OCI-LY1 (cell line): Measurements from ENCODE around the gene SMYD3.

Experiments
- EZH2 ChIP-seq: fragments of 200-600 bp; sonication (generic), shearing (Covaris generic); IDR thresholded peaks from 2 replicates; pipeline ENCODE4 v1.8.0; 2017; ENCODE audit warnings: borderline replicate concordance, mixed run types, mild to moderate bottlenecking, antibody characterized with exemption, low read length, moderate library complexity, mixed read lengths
- TF ChIP-seq, protein P1 (sequence below): fragments of 200-600 bp; sonication (generic), shearing (Covaris generic); IDR thresholded peaks from 2 replicates; pipeline ENCODE4 v1.5.1; 2017; ENCODE audit warnings: mild to moderate bottlenecking, antibody characterized with exemption, low read length, moderate library complexity, mixed read lengths

DNA sequence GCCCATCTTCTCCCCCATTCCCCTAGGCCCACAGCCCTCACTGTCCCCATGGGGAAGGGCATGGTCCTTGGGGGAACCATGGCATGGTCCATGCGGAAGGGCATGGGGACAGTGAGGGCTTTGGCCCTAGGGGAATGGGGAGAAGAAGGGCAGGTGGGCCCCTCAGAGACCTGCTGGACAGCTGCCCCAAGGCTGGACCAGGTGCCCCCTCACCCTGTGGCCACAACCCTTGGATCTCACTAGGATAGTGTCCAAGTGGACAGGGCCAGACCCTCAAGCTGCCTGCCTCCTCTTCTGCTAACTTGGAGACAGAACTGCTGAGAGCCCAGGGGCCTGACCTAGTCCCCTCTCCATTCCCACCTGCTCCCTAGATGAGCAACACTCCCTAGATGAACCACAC, 12.4 kb upstream of the SMYD3 start:
- TF ChIP-seq, protein P1, sequence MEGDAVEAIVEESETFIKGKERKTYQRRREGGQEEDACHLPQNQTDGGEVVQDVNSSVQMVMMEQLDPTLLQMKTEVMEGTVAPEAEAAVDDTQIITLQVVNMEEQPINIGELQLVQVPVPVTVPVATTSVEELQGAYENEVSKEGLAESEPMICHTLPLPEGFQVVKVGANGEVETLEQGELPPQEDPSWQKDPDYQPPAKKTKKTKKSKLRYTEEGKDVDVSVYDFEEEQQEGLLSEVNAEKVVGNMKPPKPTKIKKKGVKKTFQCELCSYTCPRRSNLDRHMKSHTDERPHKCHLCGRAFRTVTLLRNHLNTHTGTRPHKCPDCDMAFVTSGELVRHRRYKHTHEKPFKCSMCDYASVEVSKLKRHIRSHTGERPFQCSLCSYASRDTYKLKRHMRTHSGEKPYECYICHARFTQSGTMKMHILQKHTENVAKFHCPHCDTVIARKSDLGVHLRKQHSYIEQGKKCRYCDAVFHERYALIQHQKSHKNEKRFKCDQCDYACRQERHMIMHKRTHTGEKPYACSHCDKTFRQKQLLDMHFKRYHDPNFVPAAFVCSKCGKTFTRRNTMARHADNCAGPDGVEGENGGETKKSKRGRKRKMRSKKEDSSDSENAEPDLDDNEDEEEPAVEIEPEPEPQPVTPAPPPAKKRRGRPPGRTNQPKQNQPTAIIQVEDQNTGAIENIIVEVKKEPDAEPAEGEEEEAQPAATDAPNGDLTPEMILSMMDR, result no peak
- no peak for TF ChIP-seq EZH2
